AG09309 (cell line): Measurements from ENCODE around the gene HLF.

Source experiments
- DNase-seq: peaks from one replicate; pipeline ENCODE4 v3.0.0-alpha.2; 2010; ENCODE audit warnings: low read depth
- H3K4me3 ChIP-seq: 2 replicates; pipeline ENCODE4 v1.5.1; 2011; ENCODE audit warnings: mild to moderate bottlenecking, low read depth, low read length, moderate library complexity; ENCODE audit not compliant: control insufficient read depth
- TF ChIP-seq, protein P1 (sequence below): IDR thresholded peaks from 2 replicates; pipeline ENCODE4 v1.5.1; 2011; ENCODE audit warnings: mild to moderate bottlenecking, low read depth, low read length, inconsistent platforms; ENCODE audit not compliant: insufficient read depth, control insufficient read depth; ENCODE audit errors: missing control alignments

Gene HLF

GRCh38 chr17:55332296-55333041 lies 67.7 kb downstream of the HLF start:
- TF ChIP-seq, protein P1, sequence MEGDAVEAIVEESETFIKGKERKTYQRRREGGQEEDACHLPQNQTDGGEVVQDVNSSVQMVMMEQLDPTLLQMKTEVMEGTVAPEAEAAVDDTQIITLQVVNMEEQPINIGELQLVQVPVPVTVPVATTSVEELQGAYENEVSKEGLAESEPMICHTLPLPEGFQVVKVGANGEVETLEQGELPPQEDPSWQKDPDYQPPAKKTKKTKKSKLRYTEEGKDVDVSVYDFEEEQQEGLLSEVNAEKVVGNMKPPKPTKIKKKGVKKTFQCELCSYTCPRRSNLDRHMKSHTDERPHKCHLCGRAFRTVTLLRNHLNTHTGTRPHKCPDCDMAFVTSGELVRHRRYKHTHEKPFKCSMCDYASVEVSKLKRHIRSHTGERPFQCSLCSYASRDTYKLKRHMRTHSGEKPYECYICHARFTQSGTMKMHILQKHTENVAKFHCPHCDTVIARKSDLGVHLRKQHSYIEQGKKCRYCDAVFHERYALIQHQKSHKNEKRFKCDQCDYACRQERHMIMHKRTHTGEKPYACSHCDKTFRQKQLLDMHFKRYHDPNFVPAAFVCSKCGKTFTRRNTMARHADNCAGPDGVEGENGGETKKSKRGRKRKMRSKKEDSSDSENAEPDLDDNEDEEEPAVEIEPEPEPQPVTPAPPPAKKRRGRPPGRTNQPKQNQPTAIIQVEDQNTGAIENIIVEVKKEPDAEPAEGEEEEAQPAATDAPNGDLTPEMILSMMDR: no peak
- DNase-seq: no peak
- H3K4me3 ChIP-seq: no peak overlapping the region

- TF ChIP-seq, protein P1: no peak
- DNase-seq: no peak
- no peak overlapping the region for H3K4me3 ChIP-seq
Observed at GRCh38 chr17:55334285-55334684, 69.5 kb downstream of the HLF start.

DNA sequence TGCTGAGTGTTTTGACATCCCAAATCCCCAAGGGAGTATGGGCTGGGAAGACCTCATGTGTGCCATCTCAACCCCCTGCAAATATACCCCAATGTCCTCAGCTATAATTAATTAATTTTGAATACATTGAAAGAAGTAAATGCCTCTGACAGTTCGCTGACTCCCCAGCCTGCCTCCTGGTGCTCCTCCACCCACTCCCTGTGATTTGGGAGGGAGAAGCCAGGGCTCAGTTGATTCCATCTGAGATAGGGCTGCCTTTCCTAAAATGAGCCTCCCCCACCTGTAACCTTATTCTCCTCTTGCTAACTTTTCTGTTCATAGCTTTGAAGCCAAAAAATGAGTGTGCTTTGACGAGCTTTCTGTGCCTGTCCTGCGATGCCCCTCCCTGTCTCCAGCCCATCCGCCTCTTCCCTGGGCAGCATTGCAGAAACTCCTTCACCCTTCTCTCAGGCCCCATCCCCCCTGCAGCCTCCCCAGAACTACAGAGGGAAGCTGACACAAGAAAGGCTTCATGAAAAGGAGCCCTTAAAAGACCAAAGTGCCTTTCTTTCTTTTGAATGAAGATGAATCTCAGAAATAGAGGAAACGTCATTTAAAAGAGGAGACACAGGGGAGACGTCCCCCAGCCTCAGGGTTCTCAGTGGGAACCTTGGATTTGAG lies 70.3 kb downstream of the HLF start:
- TF ChIP-seq, protein P1: no peak
- H3K4me3 ChIP-seq: no peak overlapping the region
- no peak for DNase-seq

DNA sequence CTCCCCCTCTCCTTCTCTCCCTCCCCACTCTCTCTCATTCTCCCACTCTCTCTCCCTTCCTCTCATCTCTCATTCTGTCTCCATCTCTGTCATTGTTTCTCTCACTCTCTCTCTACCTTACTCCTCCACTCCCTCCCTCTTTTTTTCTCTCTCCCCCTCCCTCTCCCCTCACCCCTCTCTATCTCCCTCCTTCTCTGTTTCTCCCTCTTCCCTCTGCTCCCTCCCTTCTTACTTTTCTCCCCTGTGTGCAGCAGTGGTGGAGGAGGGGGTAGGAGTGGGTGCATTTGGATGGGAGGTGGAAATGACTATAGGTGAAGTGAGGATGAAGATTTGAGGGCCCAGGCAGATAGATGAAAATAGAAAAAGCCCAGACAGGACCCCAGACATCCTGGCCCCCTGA lies 70.9 kb downstream of the HLF start:
- no peak for DNase-seq
- H3K4me3 ChIP-seq: no peak overlapping the region
- TF ChIP-seq, protein P1: no peak

- TF ChIP-seq, protein P1: no peak
Observed at GRCh38 chr17:55336426-55336825, 71.7 kb downstream of the HLF start.

GRCh38 chr17:55340176-55340575 lies 75.4 kb downstream of the HLF start:
- TF ChIP-seq, protein P1: no peak
- DNase-seq: no peak
- no peak overlapping the region for H3K4me3 ChIP-seq

More at GRCh38 chr17:55336426-55336825, 71.7 kb downstream of the HLF start:
- DNase-seq: no peak
- no peak overlapping the region for H3K4me3 ChIP-seq
